Measurements from ENCODE around the gene TRAF3IP1. TPM values are rescaled to one million over a fixed set of nuclear protein-coding genes. Genes with fewer than 3 reads are reported as not detected.

The TRAF3IP1 gene
- total and polyA plus RNA-seq, 2 of the 13 experiments (the other 11 are each of a cell fraction or from before 2014, with no cell fraction given): 4.1 to 12.9 TPM

- no peak for TF ChIP-seq ZNF350 (CRISPR knock-in tag; IDR thresholded peaks at IDR 0.05; ENCODE audit: borderline replicate concordance, low read depth)
- peak; percentile 27; the same call in 1 of the 2 replicates for TF ChIP-seq ZNF616 (CRISPR knock-in tag; IDR thresholded peaks at IDR 0.05; ENCODE audit: low read depth)
- peak; percentile 16; the same call in 1 of the 2 replicates for TF ChIP-seq ZNF225 (CRISPR knock-in tag; IDR thresholded peaks at IDR 0.05)
- TF ChIP-seq ELK4 (CRISPR knock-in tag; IDR thresholded peaks at IDR 0.05; ENCODE audit: borderline replicate concordance): no peak; the same call in 1 of the 2 replicates
- no peak for TF ChIP-seq SMC3 (IDR thresholded peaks at IDR 0.05; ENCODE audit: low read length)
- TF ChIP-seq HHEX (CRISPR knock-in tag; IDR thresholded peaks at IDR 0.05): no peak
- TF ChIP-seq ZNF574 (CRISPR knock-in tag; IDR thresholded peaks at IDR 0.05): peak; percentile 88
- no peak for TF ChIP-seq GRHL1 (CRISPR knock-in tag; conservative IDR thresholded peaks at IDR 0.05)
- TF ChIP-seq TSC22D2 (CRISPR knock-in tag; IDR thresholded peaks at IDR 0.05; ENCODE audit: borderline replicate concordance): peak; percentile 42; the same call in 1 of the 2 replicates
- TF ChIP-seq ZNF777 (CRISPR knock-in tag; IDR thresholded peaks at IDR 0.05): peak; percentile 85; the same call in 1 of the 2 replicates
- no peak for TF ChIP-seq THAP7 (CRISPR knock-in tag; IDR thresholded peaks at IDR 0.05)
- peak; percentile 34; the same call in 1 of the 2 replicates for TF ChIP-seq ZC3H13 (CRISPR knock-in tag; IDR thresholded peaks at IDR 0.05)
- peak; percentile 77 for TF ChIP-seq ESRRA (CRISPR knock-in tag; IDR thresholded peaks at IDR 0.05; ENCODE audit: low read depth)
- TF ChIP-seq SMARCC2 (IDR thresholded peaks at IDR 0.05): no peak
- no peak for TF ChIP-seq PHB2 (IDR thresholded peaks at IDR 0.05; ENCODE audit: partially characterized antibody)
- TF ChIP-seq ZNF253 (CRISPR knock-in tag; IDR thresholded peaks at IDR 0.05; ENCODE audit: borderline replicate concordance): peak; percentile 92; the same call in 1 of the 2 replicates
- TF ChIP-seq PBX2 (CRISPR knock-in tag; IDR thresholded peaks at IDR 0.05): no peak
- TF ChIP-seq ZNF274 (CRISPR knock-in tag; IDR thresholded peaks at IDR 0.05): peak; percentile 31; the same call in 1 of the 2 replicates
- TF ChIP-seq ZNF329 (CRISPR knock-in tag; IDR thresholded peaks at IDR 0.05; ENCODE audit: low read depth): peak; percentile 77
- 0 out of 2 replicates have a peak, but pooled peaks have one; percentile 12 for TF ChIP-seq KAT2B (IDR thresholded peaks at IDR 0.05; ENCODE audit: borderline replicate concordance, low read depth, low read length)
- TF ChIP-seq THAP11 (CRISPR knock-in tag; IDR thresholded peaks at IDR 0.05): peak; percentile 94
- TF ChIP-seq ZMYM2 (CRISPR knock-in tag; IDR thresholded peaks at IDR 0.05): no peak
These were observed 106.5 kb downstream of the TRAF3IP1 start, which contains the start of gene ASB1 (continued) for GRCh38 chr2:238426568-238427434.
